Pons (tissue), 1 donor: ENCODE data around the gene NSMCE1.
"Not testable (repeated sequence)": the region's sequence is repeated elsewhere in the genome, so short reads cannot be mapped to it uniquely, and the experiment has no call there.

Experiments used
- DNase-seq: peaks from one replicate; pipeline ENCODE4 v3.0.0-alpha.2; 2016; ENCODE audit warnings: low spot score

The NSMCE1 gene

DNA sequence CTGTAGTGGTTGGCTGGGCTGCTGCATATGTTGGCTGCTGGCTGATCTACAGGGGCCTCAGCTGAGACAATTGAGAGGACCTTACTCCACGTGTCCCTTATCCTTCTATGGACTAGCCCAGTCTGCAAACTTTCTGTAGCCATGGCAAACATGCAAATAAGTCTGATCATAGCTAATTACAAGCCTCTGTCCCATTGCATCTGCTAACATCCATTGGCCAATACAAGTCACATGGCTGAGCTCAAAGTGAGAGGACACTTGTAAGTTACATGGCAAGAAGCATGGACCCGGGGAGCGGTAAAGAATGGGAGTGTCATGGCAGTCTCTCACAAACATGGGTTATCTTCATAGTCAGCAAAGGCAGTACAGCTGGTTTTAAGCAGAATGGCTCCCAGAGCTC, 33.6 kb upstream of the NSMCE1 start:
- no peak for DNase-seq

DNA sequence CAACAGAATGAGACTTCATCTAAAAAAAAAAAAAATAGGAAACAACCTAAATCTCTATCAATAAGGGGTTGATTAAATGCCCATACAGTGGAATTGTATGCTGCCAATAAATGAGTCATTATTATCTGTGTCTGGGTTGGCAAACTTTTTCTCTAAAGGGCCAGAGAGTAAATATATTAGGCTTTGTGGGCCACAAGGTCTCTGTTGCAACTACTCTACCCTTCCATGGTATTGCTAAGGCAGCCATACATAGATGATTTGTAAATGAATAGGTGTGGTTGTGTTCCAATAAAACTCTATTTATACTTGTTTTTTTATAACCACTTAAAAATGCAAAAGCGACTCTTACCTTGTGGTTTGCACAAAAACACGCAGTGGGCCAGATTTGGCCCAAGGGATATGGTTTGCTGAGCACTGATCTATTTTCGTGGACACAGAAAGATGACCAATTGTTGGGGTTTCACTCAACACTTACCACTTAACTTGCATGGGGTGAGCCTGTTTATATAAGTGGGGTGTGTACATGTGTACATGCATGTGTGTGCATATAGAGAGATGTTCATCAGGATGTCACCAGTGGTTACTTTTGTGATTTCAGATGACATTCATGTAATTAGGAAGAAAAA, 32.8 kb upstream of the NSMCE1 start:
- DNase-seq: no peak

DNA sequence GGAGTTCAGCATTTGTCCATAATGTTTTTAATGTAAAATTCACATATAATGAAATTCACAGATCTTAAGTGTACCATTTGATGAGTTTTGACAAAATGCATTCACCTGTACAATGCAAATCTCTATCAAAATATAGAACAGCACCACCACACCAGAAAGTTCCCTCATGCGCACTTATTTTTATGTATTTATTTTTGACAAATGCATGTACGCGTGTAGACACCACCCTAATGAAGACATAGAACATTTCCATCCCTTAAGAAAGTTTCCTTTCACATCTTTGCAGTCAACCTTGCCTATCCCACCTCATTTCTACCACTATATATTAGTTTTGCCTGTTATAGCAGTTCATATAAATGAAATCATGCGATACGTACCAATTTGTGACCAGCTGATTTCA, 29.6 kb upstream of the NSMCE1 start:
- DNase-seq: no peak

DNA sequence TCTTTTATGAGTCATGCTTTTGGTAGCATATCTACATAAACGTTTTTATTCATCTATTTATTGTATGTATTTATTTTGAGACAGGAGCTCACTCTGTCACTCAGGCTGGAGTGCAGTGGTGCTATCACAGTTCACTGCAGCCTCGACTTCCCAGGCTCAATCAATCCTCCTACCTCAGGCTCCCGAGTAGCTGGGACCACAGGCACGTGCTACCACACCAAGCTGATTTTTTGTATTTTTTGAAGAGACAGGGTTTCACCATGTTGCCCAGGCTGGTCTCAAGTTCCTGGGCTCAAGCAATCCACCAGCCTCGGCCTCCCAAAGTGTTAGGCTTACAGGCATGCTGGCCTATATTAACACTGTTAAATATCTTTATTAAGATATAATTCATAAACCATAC, 24.8 kb upstream of the NSMCE1 start:
- no peak for DNase-seq

DNA sequence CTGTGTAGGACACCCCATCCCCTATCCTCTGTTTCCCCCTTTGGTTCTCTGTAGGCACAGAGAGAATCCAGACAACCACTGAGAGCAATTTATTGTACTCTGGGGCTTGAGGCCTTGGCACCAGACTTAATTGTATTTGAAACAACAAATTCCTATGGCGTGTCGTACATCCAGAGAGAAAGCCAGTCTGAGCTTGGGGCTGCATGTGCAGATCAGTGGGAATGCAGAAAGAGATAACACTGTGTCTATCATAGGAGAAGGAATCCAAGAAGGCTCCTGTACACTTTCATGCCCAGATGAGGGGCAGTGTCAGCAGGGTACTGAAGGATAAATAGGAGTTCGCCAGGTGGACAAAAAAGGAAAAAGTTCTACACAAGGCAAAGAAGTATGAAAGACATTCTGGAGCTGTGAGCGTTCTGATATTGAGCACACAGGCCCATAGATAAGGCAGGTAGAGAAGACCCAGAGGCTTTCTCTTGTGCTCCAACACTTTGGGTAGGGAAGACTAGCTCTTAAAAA, 23.2 kb upstream of the NSMCE1 start:
- no peak for DNase-seq

DNA sequence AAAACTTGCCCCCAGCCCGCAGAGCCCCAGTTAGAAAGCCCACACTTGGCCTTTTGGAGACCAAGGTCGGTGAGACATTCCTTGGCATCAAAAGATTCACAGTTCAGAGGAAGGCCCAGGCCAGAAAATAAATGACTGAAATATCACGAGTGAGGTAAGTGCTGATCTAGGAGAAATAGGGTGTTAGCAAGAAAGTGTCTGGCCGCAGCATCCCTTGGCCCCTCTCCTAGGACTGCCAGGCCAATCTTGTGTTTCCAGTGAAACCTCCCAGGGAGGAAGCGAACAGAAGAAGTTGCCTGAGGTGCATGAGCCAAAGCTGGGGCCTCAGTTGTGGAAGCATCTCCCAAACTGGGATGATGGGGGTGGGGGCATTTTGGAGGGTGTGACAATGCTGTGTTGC, 22.5 kb upstream of the NSMCE1 start:
- no peak for DNase-seq

DNA sequence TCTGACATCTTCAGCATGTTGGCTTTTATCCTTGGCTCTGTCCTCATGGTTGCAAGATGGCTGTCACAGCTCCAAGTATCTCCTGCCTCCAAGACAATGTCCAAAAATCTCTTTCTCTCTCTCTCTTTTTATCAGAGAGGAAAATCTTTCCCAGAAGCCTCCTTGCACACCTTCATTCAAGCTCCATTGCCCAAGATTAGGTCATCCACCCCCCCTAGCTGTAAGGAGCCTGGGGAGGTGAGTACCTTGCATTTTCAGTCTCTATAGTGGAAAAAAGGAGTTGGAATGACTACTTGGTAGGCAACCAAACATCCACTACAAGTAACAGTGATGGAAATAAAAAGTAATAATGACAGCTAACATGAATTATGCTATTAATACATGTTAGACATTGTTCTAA, 22.0 kb upstream of the NSMCE1 start:
- no peak for DNase-seq

DNA sequence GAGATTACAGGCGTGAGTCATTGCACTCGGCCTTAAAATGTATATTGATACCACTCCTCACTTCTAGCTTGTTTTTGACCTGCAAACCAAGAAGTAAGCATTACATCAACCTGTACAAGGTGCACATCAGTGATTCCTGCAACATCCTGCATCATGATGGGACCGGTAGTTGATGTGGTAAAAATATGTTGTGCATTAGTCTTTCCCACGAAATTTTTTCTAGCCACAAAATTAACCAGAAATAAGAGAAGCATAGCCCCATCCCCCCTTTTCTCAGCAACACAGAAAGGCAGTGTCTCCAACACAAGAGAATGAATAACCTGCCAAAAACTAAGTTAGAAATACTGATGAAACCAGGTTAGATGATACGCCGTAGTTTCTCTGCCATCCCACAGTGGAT, 21.1 kb upstream of the NSMCE1 start:
- no peak for DNase-seq

DNA sequence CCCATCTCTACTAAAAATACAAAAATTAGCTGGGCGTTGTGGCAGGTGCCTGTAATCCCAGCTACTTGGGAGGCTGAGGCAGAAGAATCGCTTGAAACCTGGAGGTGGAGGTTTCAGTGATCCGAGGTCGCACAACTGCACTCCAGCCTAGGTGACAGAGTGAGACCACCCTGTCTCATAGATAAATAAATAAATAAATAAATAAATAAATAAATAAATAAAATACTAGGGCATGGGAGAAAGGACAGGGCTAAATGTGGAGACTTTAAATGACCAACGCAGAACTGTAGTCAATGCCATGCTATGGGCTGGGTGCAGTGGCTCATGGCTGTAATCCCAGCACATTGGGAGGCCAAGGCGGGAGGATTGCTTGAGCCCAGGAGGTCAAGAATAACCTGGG, 19.7 kb upstream of the NSMCE1 start:
- DNase-seq: not testable (repeated sequence)

DNA sequence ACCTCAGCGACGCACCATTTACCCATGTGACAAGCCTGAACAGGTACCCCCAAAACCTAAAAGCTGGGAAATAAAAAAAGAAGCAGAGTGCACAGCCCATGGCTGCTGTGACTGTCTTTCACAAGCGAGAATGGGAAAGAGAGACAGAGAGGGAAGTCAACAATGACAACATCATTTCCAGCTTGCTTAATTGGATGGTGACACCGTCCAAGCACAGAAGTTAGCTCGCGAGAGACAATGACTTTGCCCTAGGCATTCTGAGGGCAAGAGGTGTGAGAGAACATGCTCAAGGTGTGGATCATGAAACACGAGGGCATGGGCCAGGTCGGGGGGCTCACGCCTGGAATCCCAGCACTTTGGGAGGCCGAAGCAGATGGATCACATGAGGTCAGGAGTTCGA, 19.3 kb upstream of the NSMCE1 start:
- DNase-seq: no peak

DNA sequence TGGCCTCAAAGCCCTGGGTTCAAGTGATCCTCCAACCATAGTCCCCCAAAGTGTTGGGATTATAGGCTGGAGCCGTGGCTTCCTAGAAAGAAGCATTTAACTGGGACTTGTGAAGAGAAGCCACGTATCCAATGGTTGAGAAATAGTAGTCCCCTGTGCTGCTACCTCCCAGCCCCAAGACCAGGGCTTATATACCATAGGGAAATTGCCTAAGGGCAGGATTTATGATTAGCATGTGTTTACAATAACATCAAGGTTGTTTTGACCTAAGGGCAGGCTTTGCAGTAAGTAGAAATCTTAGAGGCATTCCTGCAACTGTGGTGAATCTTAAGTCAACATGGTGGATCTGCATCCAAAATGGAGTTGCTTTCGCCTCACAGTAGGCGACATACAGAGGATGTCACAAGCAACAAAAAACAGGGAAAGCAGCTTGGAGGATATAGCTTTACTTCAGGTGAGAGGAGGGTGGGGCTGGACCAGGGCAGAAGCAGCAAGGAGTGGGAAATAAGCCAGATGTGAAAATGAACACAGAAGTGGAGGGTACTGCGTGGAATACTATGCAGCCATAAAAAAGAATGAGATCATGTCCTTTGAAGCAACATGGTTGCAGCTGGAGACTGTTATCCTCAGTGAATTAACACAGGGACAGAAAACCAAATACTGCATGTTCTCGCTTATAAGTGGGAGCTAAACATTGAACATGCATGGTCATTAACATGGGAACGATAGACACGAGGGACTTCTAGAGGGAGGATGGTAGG, 18.7 kb upstream of the NSMCE1 start:
- no peak for DNase-seq

DNA sequence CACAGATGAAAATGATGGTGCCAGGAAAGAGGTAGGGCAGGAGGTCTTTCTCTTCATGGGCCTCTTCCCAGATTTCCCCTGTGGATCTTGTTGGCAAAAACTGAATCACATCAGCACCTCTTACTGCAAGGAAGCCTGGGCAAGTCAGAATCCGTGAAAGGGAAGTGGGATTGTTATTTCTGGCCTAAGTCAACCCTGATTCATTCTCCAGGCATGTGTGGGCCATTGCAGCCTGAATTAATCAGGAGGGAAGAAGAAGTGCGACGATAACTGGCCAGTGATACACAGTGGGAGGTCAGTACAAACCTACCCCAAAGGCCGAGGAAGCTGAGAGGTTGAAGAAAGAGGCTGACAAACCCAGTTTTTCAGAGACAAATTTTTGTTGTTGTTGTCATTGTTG, 17.9 kb upstream of the NSMCE1 start:
- DNase-seq: peak; percentile 73

DNA sequence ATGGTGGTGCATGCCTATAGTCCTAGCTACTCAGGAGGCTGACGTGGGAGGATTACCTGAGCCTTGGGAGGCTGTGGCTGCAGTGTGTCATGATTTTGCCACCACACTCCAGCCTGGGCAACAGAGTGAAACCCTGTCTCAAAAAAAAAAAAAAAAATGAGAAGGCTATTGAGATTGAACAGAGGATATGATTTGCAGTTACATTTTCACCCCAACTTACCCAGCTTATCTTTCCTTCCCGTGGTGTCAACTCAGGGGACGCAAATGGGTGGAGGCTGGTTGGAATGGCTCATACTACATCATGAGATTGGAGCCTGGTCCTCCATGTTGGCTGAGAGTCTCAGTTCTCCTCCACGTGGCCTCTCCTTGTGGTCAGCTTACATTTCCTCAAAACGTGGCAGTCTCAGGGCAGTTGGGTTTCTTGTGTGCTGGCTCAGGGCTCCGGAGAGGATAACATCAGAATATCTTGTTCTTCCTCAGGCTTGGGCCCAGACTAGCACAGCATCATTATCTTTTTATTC, 17.2 kb upstream of the NSMCE1 start:
- peak; percentile 73 for DNase-seq

DNA sequence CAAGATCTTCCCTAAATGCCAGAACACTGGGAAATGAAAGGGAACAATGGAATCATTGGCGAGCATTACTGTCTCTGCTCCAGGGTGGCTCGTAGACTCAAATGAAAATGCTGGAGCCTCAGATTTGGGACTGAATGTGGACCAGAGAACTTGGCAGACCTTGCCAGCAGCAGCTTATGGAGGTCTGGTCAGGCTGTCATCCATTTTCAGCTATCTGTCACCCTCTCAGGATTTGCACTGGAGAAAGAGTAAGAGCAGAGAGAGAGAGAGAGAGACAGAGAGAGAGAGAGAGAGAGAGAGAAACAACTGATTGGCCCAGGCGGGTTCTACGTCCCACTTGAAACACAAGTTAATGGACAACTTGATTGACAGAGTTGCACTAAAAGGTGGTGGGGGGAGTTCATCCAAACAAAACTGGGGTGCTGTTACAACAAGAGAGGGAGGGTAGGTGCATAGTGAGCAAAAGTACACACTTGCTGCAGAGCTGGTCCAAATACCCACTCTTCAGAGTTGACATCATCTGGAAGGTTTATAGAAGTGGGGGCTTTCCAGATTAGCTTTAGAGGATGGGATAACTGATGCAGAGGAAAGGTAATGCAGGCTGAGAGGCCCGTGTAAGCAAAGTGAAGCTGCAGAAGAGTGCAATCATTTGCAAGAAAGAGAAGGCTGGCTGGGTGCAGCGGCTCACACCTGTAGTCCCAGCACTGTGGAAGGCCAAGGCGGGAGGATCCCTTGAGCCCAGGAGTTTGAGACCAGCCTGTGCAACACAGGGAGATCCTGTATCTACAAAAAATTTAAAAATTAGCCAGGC, 16.5 kb upstream of the NSMCE1 start:
- peak; percentile 70 for DNase-seq

DNA sequence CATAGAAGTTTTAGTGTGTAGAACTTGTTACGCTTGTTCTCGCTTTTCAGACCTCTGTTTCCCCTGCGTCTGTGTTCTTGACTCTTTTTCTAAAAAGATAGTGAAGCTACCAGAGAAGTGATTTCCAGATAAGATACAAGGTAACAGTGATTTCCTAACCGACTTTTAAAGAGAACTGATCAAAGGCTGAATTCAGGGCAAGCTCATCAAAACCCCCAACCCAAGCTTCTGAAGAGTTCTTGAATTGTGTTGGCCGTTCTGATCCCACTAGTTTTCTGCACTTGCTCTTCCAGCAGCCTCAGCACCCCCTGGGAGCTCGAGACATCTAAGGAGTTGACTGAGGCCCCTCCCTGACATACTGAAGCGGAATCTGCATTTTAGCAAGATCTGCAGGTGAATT, 12.7 kb upstream of the NSMCE1 start:
- no peak for DNase-seq

DNA sequence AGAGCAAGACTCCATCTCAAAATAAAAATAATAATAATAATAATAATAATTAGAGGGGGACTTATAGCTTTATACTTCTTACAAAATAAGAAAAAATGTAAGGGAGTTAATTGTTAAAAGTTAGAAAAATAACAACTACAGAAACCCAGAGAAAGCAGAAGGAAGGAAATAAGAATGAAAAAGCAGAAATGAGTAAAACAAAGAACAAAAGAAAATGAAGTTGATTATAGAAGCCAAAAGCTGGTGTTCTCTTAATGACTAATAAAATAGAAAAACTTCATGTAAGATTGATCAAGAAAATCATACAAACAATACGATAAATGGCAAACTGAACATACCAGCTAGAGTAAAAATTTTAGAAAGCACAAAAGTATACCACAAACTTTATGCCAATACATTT, 6.8 kb upstream of the NSMCE1 start:
- DNase-seq: no peak

DNA sequence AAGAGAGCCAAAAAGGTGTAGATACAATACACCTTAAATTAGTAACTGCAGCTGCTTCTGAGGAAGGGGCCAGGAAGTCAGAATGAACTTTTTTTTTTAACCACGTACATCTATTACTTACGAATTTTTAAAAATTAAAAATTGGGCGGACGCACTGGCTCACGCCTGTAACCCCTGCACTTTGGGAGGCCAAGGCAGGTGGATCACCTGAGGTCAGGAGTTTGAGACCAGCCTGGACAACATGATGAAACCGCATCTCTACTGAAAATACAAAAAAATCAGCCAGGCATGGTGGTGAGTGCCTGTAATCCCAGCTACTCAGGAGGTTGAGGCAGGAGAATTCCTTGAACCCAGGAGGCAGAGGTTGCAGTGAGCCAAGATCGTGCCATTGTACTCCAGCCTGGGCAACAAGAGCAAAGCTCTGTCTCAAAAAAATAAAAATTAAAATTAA, 5.9 kb upstream of the NSMCE1 start:
- DNase-seq: not testable (repeated sequence)

DNA sequence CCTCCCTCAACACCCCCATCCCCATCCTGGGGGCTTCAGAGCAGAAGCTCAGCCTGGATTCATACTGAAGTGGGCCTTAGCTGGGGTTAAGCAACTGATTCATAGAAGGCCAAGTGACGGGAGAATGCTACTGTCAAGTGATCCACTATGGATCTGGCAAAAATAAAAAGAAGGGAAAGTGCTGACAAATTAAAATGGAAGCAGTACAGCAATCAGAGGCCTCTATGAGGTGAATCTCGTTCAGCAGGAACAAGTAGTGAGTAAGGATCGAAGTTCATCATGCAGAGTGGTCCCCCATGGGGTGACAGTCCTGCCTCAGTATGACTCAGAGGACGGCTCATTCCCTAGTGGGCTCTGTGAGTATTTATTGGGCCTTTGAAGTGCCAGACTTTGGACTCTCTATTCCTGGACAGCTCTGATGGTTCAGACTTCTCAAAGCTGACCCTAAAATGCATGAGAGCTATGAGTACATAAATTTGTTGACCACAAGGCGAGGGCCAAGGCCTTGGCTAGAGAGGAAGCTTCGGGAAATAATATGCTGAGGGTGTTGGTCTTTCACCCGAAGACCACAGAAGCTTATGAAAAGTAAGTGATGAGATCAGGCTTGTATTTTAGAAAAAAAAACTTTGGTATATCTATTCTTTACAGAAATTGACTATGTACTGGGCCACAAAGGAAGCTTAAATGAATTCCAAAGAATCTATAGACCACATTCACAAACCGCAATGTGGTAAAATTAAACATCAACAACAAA, 5.3 kb upstream of the NSMCE1 start:
- DNase-seq: no peak

DNA sequence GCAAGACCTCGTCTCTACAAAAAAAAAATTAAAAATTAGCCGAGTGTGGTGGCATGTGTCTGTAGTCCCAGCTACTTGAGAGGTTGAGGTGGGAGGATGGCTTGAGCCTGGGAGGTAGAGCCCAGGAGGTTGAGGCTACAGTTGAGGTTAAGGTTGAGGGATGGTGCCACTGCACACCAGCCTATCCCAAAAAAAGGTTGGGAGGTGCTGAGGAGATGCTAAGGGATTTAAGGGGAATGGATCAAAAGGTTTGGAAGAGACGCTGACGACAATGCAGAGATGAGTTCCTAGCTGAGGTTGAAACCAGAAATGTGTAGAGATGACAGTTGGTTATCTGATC, 4.7 kb upstream of the NSMCE1 start:
- no peak for DNase-seq

DNA sequence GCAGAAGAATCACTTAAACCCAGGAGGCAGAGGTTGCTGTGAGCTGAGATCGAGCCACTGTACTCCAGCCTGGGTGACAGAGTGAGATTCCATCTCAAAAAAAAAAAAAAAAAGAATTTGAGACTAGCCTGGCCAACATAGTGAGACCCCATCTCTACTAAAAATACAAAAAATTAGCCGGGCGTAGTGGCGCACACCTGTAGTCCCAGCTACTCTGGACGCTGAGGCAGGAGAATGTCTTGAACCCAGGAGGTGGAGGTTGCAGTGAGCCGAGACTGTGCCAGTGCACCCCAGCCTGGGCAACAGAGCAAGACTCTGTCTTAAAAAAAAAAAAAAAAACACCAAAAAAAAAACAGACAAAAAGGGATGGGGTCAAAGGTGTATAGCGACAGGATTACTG, 4.1 kb upstream of the NSMCE1 start:
- not testable (repeated sequence) for DNase-seq

DNA sequence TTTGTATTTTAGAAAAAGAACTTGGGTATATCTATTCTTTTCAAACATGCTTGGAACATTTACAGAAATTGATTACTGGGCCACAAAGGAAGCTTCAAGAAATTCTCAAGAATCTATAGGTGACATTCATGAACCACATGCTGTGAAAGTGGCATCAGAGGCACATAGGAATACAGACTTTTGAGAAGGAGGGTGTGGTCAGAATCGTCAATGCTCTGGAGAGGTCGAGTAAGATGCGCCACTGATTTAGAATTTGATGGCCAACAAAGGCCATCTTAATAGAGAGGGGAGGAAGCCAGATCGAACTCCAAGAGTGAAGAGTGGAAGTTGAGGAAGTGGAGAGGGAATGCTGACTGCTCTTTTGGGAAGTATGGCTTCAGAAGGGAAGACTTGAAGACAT, 3.5 kb upstream of the NSMCE1 start:
- no peak for DNase-seq

DNA sequence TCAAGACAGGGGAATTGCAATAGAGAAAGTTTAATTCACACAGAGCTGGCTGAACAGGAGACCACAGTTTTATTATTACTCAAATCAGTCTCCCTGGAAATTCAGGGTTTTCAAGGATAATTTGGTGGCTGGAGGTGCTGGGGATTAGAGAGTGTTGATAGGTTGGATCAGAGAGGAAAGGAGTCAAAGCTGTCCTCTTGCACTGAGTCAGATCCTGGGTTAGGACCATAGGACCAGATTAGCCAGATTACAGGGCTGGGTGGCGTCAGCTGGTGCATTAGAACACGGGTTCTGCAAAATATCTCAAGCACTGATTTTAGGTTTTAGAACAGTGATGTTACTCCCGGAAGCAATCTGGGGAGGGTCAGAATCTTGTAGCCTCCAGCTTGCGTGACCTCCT, 1.8 kb upstream of the NSMCE1 start:
- DNase-seq: no peak
